ENCODE data around the gene AFF1.

GRCh38 chr4:87018753-87019152 is 83.9 kb downstream of the AFF1 start:
- TF ChIP-seq CTCF (IDR thresholded peaks at IDR 0.05; ENCODE audit: insufficient read depth, low read depth, low read length) (no peak), EZH2 (IDR thresholded peaks at IDR 0.05; ENCODE audit: insufficient read depth, low read length) (no peak)
